G401 (cell line): ENCODE results near the gene PPP1R15A. TPM values are rescaled to one million over a fixed set of nuclear protein-coding genes. Genes with fewer than 3 reads are reported as not detected.
"Not testable (repeated sequence)": the region's sequence is repeated elsewhere in the genome, so short reads cannot be mapped to it uniquely, and the experiment has no call there.

ENCODE experiments used
- DNase-seq: peaks from one replicate; pipeline ENCODE4 v3.0.0-alpha.2; 2015; ENCODE audit warnings: low spot score
- in situ Hi-C: cut with HindIII; loops from 2 replicates; pipeline ENCODE4 v1.10.0; 2016; ENCODE audit warnings: low sequenced_read_pairs, mixed read lengths
- total RNA-seq: library from RNA; depleted of rRNA; stranded (reverse); fragments of >200 nt; shearing (Covaris generic); gene quantifications from 2 replicates; pipeline ENCODE4 v1.2.3, GENCODE V29; 2014

Gene PPP1R15A
- total RNA-seq, 1 experiment from 2014 or later = 58.7 TPM

DNA sequence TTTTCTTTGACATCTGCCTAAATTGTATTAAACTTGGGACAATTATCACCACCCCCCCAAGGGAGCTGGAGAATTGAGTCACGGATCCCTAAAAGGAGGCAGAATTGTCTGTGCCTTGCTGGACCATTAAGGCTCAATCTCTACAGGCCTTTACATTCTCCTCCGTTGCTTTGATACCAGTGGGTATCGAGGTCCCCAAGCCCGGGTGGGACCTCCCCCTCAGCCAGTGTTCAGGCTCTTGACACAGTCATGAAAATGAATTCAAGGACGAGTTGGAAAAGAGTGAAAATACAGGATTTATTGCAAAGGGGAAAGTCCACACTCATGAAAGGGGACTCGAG, 5.6 kb downstream of the PPP1R15A start:
- no peak for DNase-seq
- in situ Hi-C loops = no loop called here

DNA sequence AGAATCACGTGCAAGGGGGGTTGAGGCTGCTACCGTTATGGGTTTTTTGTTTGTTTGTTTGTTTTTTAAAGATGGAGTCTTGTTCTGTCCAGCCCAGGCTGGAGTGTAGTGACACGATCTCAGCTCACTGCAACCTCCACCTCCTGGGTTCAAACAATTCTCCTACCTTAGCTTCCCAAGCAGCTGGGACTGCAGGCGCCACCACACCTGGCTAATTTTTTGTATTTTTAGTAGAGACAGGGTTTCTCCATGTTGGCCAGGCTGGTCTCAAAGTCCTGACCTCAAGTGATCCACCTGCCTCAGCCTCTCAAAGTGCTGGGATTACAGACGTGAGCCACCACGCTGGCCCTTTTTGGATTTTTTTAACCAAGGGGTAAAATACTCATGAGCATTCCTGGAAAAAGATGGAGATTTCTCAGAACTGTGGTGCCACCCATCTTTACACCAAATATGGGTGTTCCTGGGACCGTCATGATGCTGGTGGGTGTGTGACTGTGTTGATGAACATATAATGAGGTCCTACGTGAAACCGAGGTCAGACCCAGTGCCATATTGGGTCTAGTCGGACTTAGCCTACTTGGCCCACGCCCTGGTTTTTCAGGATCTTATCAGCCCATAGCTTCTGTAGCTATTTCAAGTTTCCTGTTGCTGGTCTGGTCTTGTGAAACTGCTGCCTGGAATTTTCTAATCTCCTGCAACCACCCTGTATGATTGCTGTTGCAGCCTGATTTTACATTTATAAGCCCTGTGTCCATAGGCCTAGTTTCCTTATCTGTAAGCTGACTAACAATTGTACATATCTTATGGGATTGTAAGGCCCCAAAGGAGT, 6.2 kb downstream of the PPP1R15A start:
- DNase-seq = peak; percentile 9
- in situ Hi-C loops = no loop called here

DNA sequence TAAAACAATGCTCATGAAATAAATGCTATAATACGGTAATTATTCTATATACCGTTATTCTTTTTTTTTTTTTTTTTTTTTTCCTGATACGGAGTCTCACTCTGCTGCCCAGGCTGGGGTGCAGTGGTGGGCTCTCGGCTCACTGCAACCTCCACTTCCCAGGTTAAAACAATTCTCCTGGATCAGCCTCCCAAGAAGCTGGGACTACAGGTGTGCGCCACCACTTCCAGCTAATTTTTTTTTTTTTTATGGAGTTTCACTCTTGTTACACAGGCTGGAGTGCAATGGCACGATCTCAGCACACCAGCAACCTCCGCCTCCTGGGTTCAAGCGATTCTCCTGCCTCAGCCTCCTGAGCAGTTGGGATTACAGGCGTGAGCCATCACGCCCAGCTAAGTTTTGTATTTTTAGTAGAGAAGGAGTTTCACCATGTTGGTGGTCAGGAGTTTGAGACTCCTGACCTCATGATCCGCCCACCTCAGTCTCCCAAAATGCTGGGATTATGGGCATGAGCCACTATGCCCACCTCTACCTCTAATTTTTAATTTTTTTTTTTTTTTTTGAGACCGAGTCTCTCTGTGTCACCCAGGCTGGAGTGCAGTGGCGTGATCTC, 6.9 kb downstream of the PPP1R15A start:
- in situ Hi-C loops = no loop called here
- DNase-seq = no peak

DNA sequence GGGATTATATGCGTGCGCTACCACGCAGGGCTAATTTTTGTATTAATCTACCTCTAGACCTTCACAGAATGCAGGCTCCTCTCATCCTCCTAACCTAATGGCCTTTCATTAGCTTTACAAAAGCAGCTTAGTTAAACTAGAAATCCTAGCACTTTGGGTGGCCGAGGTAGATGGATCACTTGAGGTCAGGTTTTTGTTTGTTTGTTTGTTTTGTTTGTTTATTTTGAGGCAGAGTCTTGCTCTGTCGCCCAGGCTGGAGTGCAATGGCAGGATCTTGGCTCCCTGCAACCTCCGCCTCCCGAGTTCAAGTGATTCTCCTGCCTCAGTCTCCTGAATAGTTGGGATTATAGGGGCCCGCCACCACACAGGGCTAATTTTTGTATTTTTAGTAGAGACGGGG, 7.5 kb downstream of the PPP1R15A start:
- DNase-seq, in situ Hi-C loops: not testable (repeated sequence)

DNA sequence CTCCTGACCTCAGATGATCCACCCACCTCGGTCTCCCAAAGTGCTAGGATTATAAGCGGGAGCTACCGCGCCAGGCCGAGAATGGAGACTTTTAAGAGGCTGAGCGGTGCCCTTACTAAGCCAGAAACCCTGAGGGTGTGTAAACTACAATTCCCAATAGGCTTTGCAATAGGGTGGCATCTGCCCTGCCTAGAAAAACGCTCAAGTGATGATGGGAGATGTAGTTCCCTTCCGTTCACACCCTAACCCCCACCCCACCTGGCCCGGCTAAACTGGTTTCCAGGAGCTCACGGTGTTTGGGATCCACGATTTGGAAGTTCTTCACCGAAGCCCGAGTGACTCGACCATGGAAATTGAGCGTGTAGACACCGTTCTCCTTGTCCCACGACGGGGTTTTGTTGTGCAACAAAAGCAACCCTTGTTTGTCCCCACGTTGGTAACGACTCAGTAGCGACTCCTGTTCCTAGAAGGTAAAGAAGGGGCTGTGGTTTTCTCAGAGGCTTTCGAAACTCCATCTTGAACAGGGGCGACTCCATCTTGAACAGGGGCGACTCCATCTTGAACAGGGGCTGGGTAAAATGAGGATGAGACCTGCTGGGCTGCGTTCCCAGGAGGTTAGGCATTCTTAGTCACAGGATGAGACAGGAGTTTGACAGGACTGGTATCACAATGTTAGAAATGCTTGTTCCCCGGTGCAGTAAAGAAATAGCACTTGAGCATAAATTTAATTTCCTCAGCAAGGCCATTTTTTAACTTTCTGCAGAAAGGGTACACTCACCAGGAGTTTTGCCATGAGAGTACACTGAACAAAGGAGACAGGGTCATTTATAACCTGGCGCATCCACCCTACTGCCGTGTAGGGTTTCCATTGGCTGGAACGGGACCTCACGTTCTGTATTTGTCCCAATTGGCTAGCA, 9.8 kb downstream of the PPP1R15A start:
- peak; percentile 64 for DNase-seq
- in situ Hi-C loops = no loop called here

DNA sequence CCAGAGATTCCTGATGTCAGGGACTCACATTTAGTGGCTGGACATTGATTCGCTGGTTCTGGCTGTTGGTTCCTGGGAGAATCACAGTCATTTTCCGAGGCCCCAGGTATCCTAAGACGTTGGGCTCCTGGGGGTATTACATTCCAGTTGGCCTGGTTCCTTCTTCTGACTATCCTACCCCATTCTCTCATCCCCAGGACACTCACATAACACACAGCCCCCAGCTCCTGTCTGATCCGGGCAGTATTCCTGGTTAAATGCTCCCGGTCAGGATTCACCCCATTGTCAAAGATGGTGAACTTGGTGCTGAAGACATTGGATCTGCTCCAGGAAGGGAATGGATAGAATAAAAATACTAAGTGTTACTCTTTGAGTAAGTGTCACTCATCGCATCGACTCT, 11.5 kb downstream of the PPP1R15A start:
- in situ Hi-C loops = no loop called here

DNA sequence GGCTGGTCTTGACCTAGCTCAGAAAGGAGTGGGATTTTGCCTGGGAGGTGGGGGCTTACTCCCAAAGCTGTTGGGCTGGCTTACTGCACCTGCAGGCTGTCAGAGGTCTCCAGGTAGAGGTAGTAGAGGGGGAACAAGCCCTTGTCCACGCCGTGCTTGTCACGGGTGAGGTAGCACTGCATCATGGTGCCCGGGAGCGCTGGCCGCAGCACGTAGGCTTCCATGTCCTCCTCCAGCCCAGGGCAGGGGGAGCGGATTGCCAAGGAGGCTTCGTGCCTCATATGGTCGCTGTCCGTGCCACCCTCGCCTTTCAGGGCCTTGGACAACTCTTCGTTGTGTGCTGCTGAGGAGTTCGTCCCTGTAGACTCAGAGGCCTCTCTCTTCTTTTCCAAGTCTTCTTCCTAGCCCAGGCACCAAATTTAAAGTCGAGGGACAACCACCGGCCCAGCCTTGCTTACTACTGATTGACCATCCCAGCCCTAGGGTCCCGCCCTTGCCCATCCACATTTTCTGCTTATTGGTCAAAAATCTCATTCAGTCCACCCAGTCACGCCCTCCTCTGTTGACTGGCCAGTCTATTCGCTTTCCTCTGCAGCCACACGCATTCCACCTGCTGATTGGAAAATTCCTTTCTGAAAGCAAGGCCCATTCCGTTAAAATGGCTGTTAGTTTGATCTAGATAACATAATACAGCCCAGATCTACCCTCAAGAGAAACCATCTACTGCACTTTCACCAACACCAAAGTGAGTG, 15.8 kb downstream of the PPP1R15A start:
- DNase-seq = no peak
- in situ Hi-C loops = no loop called here

More for the DNA sequence above, 11.5 kb downstream of the PPP1R15A start:
- no peak for DNase-seq

DNA sequence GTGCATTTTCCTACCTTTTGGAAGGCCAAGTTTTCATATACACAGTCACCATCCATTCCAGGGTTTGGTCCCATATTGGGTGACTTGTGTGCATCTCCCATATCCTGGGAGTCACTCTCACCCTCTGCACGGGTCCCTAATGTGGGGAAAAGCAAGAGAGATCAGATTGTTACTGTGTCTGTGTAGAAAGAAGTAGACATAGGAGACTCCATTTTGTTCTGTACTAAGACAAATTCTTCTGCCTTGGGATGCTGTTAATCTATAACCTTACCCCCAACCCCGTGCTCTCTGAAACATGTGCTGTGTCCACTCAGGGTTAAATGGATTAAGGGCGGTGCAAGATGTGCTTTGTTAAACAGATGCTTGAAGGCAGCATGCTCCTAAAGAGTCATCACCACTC, 17.3 kb downstream of the PPP1R15A start:
- in situ Hi-C loops, DNase-seq: not testable (repeated sequence)

DNA sequence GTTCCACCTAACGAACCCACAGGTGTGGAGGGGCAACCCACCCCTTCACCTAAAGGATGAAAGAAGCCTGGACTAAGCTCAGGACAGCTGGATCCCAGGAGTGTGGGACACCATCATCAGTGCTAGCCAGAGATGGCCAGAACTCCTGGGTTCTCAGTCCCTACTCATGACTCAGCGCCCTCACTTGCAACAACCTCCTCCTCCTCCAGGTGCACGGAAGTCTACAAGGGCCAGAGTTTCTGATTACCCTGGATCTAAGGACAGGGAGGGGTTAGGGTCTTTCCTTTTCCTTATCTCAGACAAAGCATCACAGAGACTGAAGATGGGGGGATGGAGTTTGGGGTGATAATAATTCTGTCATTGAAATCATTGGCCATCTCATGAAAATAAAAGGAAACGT, 18.3 kb downstream of the PPP1R15A start:
- DNase-seq = no peak
- in situ Hi-C loops = no loop called here

DNA sequence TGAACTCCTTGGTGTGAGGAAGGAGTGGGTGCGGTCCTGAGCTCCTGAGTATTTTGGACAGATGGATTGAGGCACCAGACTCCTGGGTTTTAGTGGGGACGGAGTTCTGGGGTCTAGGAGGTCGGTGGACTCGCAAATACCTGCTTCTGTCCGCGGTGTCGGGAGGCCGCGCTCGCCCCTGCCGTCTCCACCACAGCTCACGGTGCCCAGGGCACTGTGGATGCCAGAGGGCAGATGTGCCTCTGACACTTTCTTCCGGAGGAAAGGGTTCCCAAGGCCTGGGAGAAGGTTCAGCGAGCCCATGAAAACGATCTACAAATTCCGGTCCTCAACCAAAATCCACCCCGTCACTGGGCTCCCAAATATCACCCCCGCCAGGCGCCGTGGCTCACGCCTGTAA, 23.0 kb downstream of the PPP1R15A start:
- in situ Hi-C loops = no loop called here
- no peak for DNase-seq

DNA sequence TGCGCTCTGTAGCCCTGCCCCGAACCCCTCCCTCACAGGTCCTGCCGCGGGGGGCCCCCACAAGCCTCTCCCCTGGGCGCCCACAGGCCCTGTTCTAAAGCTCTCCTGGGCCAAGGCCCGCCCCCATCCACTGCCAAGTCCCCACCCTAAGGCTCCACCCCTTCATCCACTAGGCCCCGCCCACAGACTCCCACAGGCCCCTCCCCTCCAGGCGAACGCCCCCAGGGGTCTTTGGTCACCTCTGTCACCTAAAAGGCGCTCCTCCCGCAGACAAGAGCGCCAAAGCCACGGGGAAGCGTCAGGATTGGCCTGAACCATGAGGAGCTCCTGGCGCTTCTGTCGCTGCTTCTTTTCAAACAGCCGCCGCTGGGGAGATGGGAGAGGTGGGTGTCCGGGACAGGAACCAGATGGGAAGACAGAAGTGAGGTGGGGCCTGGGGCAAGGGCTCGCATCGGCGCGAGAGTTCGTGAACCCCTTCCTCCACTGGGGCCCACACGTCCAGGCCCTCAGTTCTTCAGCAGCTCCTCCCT, 24.0 kb downstream of the PPP1R15A start:
- in situ Hi-C loops = no loop called here
- peak; percentile 72 for DNase-seq

DNA sequence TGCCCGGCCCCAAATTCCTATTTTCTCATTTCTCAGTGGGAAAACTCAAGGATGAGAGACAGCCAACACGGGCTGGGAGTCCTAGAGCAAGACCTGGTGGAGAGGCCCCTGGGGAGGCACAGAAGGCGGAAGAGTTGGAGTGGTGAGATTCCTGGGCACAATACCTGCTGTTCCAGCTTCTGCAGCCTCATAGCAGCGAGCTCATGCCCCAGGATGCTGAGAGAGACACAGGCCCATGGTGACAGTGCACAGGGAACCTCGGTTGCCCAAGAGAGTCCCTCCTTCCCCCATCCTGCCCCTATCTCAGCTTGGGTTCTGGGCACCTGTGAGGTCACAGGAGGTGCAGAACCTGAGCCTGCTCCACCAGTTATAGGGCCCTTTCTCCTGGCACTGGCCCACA, 25.0 kb downstream of the PPP1R15A start:
- DNase-seq = no peak
- in situ Hi-C loops = no loop called here

DNA sequence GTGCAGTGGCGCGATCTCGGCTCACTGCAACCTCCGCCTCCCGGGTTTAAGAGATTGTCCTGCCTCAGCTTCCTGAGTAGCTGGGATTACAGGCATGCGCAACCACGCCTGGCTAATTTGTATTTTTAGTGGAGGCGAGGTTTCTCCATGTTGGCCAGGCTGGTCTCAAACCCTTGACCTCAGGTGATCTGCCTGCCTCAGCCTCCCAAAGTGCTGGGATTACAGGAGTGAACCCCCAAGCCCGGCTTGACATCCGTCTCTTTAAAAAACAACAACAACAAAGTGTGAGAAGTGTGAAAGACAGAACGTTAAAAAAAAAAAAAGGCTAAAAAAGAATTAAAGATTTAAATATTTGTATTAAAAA, 27.1 kb downstream of the PPP1R15A start:
- DNase-seq, in situ Hi-C loops: not testable (repeated sequence)

DNA sequence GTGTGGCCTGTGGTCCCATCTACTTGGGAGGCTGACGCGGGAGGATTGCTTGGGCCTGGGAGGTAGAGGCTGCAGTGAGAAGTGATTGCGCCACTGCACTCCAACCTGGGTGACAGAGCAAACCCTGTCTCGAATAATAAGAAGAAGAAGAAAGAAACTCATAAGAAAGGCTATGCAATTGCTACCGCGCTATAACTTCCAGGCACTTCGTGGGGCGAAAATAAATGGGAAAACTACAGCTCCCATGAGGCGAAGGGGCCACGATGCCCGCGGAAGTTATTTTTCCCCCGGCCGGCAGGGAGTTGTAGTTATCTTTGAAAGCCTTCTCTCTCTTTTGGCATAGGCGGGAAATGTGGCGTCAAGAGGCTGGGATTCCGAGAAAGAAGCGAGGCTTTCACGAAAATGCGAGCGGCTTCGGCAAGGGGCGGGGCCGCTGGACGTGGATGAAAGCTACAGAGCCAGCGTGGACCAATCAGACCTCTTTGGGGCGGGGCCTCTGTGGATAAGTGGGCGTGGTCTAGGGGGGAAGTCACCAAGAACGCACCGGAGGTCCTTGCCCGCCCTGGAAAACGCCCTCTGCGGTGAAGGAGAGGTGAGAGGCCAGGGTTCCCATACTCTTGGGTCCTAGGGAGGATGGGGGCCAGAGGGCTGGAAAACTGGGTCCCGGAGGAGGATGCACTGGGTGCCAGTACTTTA, 27.7 kb downstream of the PPP1R15A start, which contains the start of gene NUCB1:
TSS of gene NUCB1 (plus strand) at position 532 of the 696 bp plus-strand sequence. CDS start 485 bp downstream, outside the sequence.
- DNase-seq = peak; percentile 99
- in situ Hi-C loops = loop anchor here (10.0 kb wide), 1 partner anchor 105 kb away; no protein-coding TSS in a partner anchor

DNA sequence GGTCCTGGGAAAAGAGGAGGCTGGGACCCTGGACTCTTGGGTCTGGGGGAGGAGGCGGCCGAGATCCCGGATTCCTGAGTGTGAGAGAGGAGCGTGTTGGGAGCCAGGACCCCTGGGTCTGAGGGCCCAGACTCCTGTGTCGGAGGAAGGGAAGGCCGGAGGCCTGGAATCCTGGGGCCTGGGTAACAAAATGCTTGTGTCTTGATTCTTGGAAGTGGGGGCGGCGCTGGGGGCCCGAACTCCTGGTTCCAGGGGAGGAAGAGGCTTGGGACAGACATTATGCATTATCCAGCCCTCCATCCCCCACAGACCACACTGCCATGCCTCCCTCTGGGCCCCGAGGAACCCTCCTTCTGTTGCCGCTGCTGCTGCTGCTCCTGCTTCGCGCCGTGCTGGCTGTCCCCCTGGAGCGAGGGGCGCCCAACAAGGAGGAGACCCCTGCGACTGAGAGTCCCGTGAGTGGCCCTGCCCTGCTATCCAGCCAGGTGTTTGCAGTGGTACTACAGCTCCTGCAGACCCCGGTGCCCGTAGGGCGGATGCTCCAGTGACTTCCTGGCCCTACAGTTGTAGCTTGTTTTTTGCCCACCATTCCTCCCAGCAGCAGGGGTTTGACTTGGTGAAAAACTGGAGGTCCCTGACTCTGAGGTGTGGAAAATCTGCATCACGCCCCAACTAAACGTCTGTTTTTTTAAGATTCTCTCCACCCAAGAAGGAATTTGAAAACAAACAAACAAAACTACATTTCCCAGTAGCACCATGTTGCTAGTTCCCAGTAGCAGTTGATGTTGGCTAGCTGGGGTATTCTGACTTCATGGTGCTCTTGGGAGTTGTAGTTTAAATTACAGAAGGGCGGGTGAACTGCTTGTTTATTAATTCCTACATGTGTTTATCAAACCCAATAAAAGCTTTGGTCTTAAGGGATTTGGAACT, 28.5 kb downstream of the PPP1R15A start:
- peak; percentile 62 for DNase-seq
- in situ Hi-C loops = loop anchor here (10.0 kb wide), 1 partner anchor 106 kb away; no protein-coding TSS in a partner anchor

DNA sequence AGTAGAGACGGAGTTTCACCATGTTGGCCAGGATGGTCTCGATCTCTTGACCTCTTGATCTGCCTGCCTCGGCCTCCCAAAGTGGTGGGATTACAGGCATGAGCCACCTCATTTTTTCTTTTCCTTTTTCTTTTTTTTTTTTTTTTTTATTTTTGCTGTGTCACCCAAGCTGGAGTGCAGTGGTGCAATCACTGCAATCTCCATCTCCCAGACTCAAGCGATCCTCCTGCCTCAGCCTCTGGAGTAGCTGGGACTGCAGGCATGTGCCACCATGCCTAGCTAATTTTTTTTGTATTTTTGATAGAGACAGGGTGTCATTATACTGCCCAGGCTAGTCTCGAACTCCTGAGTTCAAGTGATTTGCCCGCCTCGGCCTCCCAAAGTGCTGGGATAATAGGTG, 30.1 kb downstream of the PPP1R15A start:
- in situ Hi-C loops = loop anchor here (10.0 kb wide), 1 partner anchor 107 kb away; no protein-coding TSS in a partner anchor
- not testable (repeated sequence) for DNase-seq

DNA sequence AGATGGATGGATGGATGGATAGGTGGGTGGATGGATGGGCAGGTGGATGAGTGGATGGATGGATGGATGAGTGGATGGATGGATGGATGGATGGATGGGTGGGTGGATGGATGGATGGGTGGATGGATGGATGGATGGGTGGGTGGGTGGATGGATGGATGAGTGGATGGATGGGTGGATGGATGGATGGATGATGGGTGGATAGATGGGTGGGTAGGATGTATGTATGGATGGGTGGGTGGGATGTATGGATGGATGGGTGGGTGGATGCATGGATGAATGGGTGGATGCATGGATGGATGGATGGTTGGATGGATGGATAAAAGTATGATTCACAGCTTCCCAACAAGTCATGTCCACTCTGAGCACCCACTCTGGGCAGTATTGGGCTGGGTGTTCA, 31.6 kb downstream of the PPP1R15A start:
- DNase-seq = not testable (repeated sequence)
- in situ Hi-C loops = loop anchor here (10.0 kb wide), 1 partner anchor 109 kb away; no protein-coding TSS in a partner anchor
